ENCODE data around the gene C16orf96.

DNA sequence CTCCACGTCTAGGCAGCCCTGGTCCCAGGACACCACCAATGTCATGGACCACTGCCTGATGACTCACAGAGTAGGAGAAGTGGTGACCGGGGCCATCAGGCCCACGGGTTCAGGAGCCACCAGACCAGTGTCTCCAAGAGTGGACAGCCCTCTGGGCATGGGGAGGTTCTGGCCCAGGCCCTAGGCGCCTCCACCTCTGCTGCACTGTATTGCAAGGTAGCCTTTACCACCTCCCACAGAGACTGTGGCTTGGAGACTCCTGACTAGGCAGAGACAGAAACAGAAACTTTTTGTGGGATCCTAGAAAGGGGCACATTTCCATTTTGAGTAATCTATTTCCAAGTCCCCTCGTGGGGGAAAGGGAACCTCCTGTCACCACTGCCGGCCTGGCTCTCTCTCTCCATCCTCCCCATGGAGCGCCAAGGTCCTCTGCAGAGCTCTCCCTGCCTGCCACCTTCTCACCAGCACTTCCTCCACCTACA, 20.5 kb upstream of the C16orf96 start:
- TF ChIP-seq GATA2 (IDR thresholded peaks at IDR 0.05; ENCODE audit: low read depth, low read length) = no peak
- TF ChIP-seq GATA3 (IDR thresholded peaks at IDR 0.05; ENCODE audit: low read depth, low read length) = no peak
